Ascending aorta (tissue), 2 donors: ENCODE measurements around the gene BABAM2. TPM values are rescaled to one million over a fixed set of nuclear protein-coding genes. Genes with fewer than 3 reads are reported as not detected.

Experiments used
- DNase-seq, 2 donors: peaks; one replicate each; pipeline ENCODE4 v3.0.0-alpha.2; 2019; ENCODE audit warnings: low spot score in 2 of 2
- H3K27ac ChIP-seq, 2 donors: fragments of 200-600 bp; sonication (generic); one replicate each; pipeline ENCODE4 v1.5.1; 2016 to 2017; ENCODE audit warnings: mild to moderate bottlenecking in 1 of 2
- H3K27me3 ChIP-seq: fragments of 200-600 bp; sonication (generic); one replicate; pipeline ENCODE4 v1.5.1; 2017
- H3K36me3 ChIP-seq, 2 donors: fragments of 200-600 bp; sonication (generic); one replicate each; pipeline ENCODE4 v1.5.1; 2016
- H3K4me1 ChIP-seq, 2 donors: fragments of 200-600 bp; sonication (generic); one replicate each; pipeline ENCODE4 v1.5.1; 2016 to 2017; ENCODE audit warnings: mild to moderate bottlenecking in 1 of 2
- H3K4me3 ChIP-seq, 2 donors: fragments of 200-600 bp; sonication (generic); one replicate each; pipeline ENCODE4 v1.5.1; 2016 to 2017; ENCODE audit warnings: mild to moderate bottlenecking in 1 of 2
- H3K9me3 ChIP-seq, 2 donors: fragments of 200-600 bp; sonication (generic); one replicate each; pipeline ENCODE4 v1.5.1; 2016
- CTCF ChIP-seq, 3 experiments: fragments of 200-600 bp in 2 of 3; fragments of 450-650 bp in 1 of 3; sonication (generic) in 2 of 3; IDR thresholded peaks; one replicate each; pipeline ENCODE4 v1.5.1; 2016 to 2019; ENCODE audit warnings: antibody characterized with exemption in 3 of 3, mild to moderate bottlenecking in 1 of 3, moderate library complexity in 1 of 3
- intact Hi-C: fragments of 100-400 bp; cut with DNase I; formaldehyde crosslinking; loops from one replicate; pipeline ENCODE4 v1.15.1; 2023
- total RNA-seq: library from RNA; depleted of rRNA; stranded (reverse); fragments of >200 nt; gene quantifications from one replicate; pipeline ENCODE4 v1.1.0, GENCODE V29; 2016

The BABAM2 gene
- total RNA-seq, 1 donor from 2014 or later, result 19.6 TPM

- no peaks in the 10 kb centered on the region for H3K27me3 ChIP-seq
- no peaks in the 10 kb centered on the region for H3K9me3 ChIP-seq
- intact Hi-C loops, result no loop called here
- H3K36me3 ChIP-seq, result no peaks in the 10 kb centered on the region
- no peak for TF ChIP-seq CTCF (IDR thresholded peaks at IDR 0.05)
- peak overlapping the region in 1 of 2 donors; percentile 52 for H3K27ac ChIP-seq
- H3K4me3 ChIP-seq, result no peak overlapping the region
- DNase-seq, result no peak
- H3K4me1 ChIP-seq, result peaks cover 0 to 6% of the 10 kb centered on the region in 2 donors
These were observed 24.7 kb downstream of the BABAM2 start for GRCh38 chr2:27915191-27915590.

- Histone ChIP-seq H3K4me1 (peaks cover 0 to 6% of the 10 kb centered on the region in 2 donors), H3K36me3 (no peaks in the 10 kb centered on the region), H3K27ac (no peak overlapping the region), H3K4me3 (no peak overlapping the region), H3K27me3 (no peaks in the 10 kb centered on the region), H3K9me3 (no peaks in the 10 kb centered on the region)
- no peak for TF ChIP-seq CTCF (IDR thresholded peaks at IDR 0.05)
- intact Hi-C loops, result no loop called here
- DNase-seq, result no peak
These were observed 25.3 kb downstream of the BABAM2 start for GRCh38 chr2:27915874-27916273.

- intact Hi-C loops, result no loop called here
- Histone ChIP-seq H3K27me3 (no peaks in the 10 kb centered on the region), H3K27ac (no peak overlapping the region), H3K36me3 (no peaks in the 10 kb centered on the region), H3K4me3 (no peak overlapping the region), H3K9me3 (no peaks in the 10 kb centered on the region), H3K4me1 (peaks cover 0 to 6% of the 10 kb centered on the region in 2 donors)
- no peak for TF ChIP-seq CTCF (IDR thresholded peaks at IDR 0.05)
- DNase-seq, result no peak
These were observed 25.9 kb downstream of the BABAM2 start for GRCh38 chr2:27916293-27916995.

GRCh38 chr2:27920148-27920885, 29.8 kb downstream of the BABAM2 start:
- H3K4me3 ChIP-seq, result no peak overlapping the region
- peak overlapping the region; percentile 10 to 46 for H3K27ac ChIP-seq
- H3K4me1 ChIP-seq, result no peaks in the 10 kb centered on the region
- no peaks in the 10 kb centered on the region for H3K9me3 ChIP-seq
- intact Hi-C loops, result no loop called here
- no peaks in the 10 kb centered on the region for H3K27me3 ChIP-seq
- DNase-seq, result no peak
- H3K36me3 ChIP-seq, result no peaks in the 10 kb centered on the region
- no peak for TF ChIP-seq CTCF (IDR thresholded peaks at IDR 0.05)

GRCh38 chr2:27921424-27921823, 30.9 kb downstream of the BABAM2 start:
- H3K27ac ChIP-seq, result no peak overlapping the region

More at GRCh38 chr2:27921424-27921823, 30.9 kb downstream of the BABAM2 start:
- H3K27me3 ChIP-seq, result no peaks in the 10 kb centered on the region
- H3K9me3 ChIP-seq, result no peaks in the 10 kb centered on the region
- H3K4me1 ChIP-seq, result no peaks in the 10 kb centered on the region
- no peaks in the 10 kb centered on the region for H3K36me3 ChIP-seq
- intact Hi-C loops, result no loop called here
- DNase-seq, result no peak
- H3K4me3 ChIP-seq, result no peak overlapping the region
- TF ChIP-seq CTCF (IDR thresholded peaks at IDR 0.05), result no peak
